IPS-11a (cell line): ENCODE data around the gene SMYD3.
A peak's percentile ranks its signal among the peaks of the same experiment; 100 is the strongest.

Source experiments
- H3K4me3 ChIP-seq: one replicate; pipeline ENCODE4 v1.5.1; 2013; ENCODE audit warnings: low read depth, low read length, control low read depth

SMYD3 gene

DNA sequence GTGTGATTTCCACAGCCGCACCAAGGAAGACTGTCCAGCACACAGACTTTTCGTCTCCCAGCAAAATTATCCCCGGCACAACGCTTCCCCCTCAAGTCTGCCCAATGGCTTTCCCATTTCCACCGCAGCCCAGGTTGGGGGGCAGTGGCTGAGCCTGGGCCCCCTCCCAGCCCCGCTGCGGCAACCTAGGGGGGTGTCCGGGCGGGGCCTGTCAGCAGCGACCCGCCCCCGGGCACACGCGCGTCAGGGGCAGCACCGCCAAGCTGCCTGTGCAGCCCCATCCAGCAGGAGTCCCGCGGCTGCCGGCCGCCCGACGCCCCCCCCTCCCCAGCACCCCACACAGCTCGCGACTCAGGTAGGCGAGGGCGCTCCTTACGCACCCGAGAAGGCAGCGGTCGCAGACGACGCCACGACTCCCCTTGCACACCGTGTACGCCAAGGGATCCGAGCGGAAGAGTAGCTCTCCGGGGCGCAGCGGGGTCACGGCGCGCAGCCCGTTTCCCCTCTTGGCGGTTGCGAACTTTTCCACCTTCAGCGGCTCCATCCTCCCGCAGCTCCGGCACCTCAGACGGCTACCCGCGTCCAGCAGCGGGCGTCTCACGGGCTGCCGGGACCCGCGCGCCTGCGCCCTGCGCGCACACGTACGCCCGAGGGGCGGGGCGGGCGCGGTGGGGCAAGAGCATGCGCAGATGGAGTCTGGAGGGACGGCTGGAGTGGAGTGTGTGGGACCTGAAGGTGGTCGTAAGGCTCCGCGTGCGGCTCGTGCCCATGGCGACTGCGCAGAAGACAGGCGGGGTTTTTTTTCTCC, at the start of gene SMYD3:
TSS of gene SMYD3 (minus strand) at position 606 of the 808 bp plus-strand sequence.
- H3K4me3 ChIP-seq: peak within 1 kb of the TSS; percentile 87

GRCh38 chr1:246554201-246554600, 47.1 kb upstream of the SMYD3 start:
- no peak overlapping the region for H3K4me3 ChIP-seq

GRCh38 chr1:246552110-246552509, 45.0 kb upstream of the SMYD3 start:
- H3K4me3 ChIP-seq: no peak overlapping the region

DNA sequence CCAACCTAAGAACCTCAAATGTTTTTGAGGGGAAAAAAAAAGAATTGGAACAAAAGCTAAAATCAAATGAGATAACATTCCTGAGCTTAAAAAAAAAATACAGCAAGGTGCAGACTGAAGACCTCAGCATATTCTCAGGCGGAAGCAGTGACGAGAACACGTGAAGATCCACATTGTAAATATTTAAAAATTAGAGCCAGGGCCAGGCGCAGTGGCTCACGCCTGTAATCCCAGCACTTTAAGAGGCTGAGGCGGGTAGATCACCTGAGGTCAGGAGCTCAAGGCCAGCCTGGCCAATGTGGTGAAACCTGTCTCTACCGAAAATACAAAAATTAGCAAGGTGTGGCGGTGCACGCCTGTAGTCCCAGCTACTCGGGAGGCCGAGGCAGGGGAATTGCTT, 43.3 kb upstream of the SMYD3 start:
- no peak overlapping the region for H3K4me3 ChIP-seq

- no peak overlapping the region for H3K4me3 ChIP-seq
Observed at GRCh38 chr1:246549665-246550064, 42.6 kb upstream of the SMYD3 start.

GRCh38 chr1:246544001-246544400, 36.9 kb upstream of the SMYD3 start:
- no peak overlapping the region for H3K4me3 ChIP-seq

DNA sequence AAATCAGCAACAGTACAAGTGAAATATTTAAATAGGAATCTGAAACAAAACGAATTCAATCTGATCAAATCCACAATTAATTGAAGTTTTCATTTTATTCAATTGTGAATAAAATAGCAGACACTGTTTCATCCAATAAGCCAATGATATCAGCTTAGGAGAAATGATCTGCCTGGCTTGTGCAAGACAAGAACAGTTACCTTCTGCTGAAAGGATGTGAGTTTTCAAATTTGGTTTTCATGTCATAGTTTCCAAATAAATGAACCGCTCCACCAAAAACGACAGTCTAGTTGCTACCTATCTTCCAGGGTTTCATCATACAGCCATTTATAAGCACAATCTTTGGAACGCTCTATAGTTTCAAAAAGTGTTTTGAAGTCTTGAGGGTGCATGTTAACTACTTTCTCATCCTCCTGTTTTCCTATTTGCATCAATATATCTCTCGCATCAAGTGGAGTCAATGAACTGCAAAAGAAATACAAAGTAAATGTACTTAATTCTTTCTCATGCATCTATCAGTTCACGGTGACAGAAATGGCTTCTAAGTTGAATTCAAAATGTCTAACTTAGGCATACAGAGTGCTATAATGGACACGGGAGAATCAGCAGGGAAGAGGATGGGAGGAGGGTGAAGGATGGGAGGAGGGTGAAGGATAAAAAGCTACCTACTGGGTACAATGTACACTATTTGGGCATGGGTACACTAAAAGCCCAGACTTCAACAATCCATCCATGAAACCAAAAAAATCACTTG, 33.8 kb upstream of the SMYD3 start:
- no peak overlapping the region for H3K4me3 ChIP-seq

- no peak overlapping the region for H3K4me3 ChIP-seq
Observed at GRCh38 chr1:246537887-246538286, 30.8 kb upstream of the SMYD3 start.

DNA sequence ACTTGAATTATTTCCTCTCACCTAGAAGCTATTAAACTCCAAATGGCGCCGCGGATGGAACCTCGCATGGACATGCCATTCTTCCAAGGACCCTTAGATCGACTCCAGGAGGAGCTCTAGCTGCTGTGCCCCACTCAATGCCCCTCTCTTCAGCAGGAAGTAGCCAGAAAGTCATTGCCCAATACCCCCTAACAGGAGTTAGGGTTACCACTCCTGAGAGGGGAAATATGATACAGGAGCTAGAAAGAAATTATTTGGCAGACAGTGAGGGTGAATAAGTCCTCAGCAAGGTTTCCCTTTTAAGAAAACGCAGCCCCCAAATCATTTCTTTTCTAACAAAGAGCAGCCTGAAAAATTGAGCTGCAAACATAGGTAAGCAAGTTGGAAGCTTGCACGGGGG, 30.4 kb upstream of the SMYD3 start:
- no peak overlapping the region for H3K4me3 ChIP-seq

- no peak overlapping the region for H3K4me3 ChIP-seq
Observed at GRCh38 chr1:246534114-246534513, 27.0 kb upstream of the SMYD3 start.

- H3K4me3 ChIP-seq: no peak overlapping the region
Observed at GRCh38 chr1:246533371-246533905, 26.4 kb upstream of the SMYD3 start.

DNA sequence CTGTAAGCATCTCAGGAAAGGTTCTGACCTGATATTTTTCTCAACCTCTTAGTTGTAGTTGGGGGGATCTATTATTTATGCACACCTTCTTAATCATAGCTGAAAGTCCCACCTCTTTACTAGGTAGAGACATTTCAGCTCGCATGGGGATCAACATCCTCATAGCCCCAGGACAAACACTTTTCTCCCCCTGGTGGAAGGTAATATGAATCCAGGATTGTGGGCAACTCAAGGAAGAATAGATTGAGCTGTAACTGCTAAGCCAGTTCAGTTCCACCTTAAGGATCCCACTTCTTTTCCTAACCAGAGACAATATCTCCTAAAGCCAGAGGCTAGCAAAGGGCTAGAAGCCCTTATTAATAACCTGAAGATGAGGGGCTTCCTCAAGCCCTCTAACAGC, 25.4 kb upstream of the SMYD3 start:
- H3K4me3 ChIP-seq: no peak overlapping the region

DNA sequence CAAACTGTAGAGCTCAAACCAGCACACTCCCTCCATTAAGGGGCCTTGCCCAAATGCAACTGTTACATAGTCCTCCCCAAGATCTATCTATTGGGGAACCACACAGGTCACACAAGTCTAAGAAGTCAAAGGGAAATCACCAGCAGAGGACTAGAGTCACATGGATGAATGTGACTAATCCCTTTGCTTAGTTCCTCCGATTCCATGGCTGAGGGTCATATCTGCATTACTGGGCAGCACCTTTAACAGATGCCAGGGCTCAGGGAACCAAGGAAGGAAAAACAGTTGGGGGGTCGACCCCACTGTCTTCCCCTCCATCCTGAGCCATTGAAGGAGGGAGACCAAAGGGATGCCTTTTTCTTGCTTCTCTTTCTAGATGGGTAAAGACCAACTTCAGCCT, 23.4 kb upstream of the SMYD3 start:
- no peak overlapping the region for H3K4me3 ChIP-seq

DNA sequence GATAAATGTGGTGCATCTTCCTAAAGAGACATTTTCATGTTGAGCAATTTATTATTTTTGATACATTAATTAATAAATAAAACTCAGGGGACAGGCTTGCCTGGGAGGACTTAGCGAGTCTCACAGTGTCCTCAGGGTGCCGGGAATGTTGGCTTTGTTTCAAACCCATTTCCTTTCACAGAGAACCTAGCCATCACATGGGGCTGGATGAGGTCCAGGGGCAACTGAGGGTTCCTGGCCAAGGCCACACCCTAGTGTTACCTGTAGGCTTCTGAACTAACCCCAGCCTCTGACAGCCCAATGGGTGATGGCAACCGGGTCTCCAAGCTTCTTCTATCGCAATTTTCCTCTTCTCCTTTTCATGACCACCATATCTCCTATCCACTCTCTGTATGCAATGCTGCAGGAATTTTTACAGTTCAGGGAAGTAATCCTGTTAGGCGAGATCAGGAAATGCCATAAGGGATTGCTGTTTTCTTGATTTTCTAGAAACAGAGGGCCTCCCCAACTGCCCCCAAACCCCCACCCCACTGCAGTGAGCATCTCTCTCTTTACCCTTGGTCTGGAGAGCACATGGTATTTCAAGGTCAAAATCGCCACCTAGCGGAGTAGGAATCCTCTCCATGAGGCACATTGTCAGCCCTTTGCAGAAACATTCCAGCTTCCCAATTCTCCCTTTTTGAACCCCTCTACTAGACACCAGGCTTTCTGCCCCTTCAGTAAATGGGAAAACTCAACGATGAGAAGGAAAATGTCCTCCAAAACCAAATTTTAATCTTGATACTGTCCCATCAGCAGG, 22.1 kb upstream of the SMYD3 start:
- H3K4me3 ChIP-seq: no peak overlapping the region

- no peak overlapping the region for H3K4me3 ChIP-seq
Observed at GRCh38 chr1:246527402-246528088, 20.5 kb upstream of the SMYD3 start.

- H3K4me3 ChIP-seq: no peak overlapping the region
Observed at GRCh38 chr1:246526915-246527314, 19.8 kb upstream of the SMYD3 start.

DNA sequence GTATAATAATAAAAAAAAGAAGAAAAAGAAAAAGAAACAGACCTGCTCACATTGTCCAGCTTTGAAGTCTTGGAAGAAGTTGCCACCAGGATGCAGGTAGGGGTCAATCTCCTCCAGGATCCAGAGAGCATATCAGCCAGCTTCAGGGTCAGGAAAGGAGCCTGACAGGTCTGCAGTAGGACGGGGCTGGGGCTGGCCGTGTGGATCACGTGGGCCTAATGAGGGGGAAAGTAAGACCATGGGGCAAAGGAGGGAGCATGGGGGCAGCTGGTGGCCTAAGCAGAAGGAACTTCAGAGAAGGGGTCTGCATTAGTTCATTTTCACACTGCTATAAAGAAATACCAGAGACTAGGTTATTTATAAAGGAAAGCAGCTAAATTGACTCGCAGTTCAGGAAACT, 19.3 kb upstream of the SMYD3 start:
- H3K4me3 ChIP-seq: no peak overlapping the region

DNA sequence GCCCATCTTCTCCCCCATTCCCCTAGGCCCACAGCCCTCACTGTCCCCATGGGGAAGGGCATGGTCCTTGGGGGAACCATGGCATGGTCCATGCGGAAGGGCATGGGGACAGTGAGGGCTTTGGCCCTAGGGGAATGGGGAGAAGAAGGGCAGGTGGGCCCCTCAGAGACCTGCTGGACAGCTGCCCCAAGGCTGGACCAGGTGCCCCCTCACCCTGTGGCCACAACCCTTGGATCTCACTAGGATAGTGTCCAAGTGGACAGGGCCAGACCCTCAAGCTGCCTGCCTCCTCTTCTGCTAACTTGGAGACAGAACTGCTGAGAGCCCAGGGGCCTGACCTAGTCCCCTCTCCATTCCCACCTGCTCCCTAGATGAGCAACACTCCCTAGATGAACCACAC, 12.4 kb upstream of the SMYD3 start:
- no peak overlapping the region for H3K4me3 ChIP-seq

DNA sequence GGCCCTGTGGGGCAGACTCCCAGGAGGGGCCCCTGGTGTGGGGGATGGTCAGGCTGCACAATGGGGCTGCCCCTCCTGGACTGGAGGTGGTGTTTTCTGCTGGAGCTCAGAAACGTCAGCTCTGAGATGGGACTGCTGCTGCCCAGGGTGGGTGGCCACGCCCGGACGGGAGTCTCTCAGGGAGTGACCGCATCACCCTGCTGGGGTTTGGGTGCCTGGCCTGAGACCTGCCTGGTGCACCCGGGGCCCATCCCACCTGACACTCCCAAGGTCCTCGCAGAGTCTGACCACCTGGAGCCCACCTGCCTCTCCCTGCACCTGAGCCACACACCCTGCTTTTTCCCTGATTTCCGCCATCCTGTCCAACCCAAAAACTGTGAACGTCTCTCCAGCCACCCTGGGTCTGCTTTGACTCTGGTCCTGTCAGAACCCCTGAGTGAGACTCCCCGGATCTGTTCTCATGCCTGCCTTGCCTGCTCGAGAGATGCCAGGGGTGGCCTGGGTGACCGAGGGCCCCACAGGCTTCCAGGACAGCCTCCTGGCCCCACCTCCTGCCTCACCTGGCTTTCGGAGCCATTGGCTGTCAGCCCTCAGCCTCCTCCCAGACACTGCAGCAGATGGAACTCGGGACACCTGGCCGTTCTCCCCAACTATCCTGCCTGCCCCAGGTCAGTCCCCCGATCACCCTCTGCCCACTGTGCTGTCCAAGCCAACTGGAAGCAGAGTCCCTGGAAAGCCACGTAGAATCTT, 11.6 kb upstream of the SMYD3 start:
- H3K4me3 ChIP-seq: no peak overlapping the region

GRCh38 chr1:246517391-246517790, 10.3 kb upstream of the SMYD3 start:
- H3K4me3 ChIP-seq: no peak overlapping the region
